ENCODE results near the gene ALDH3B2. TPM values are rescaled to one million over a fixed set of nuclear protein-coding genes. Genes with fewer than 3 reads are reported as not detected.

Gene ALDH3B2
- total RNA-seq, 4 donors from 2014 or later, result not detected

GRCh38 chr11:67648140-67648795 lies 26.2 kb downstream of the ALDH3B2 start:
- no peaks in the 10 kb centered on the region for H3K9me3 ChIP-seq
- H3K4me1 ChIP-seq, result no peaks in the 10 kb centered on the region
- intact Hi-C loops (cut with DNase I; ENCODE audit: low total_unique reads) (loop anchor here (10.0 kb wide), 1 partner anchor 57 kb away; no protein-coding TSS in a partner anchor), in situ Hi-C loops (cut with MboI; ENCODE audit: low sequenced_read_pairs in 4 of 4) (no loop called here)
- no peak for TF ChIP-seq CTCF (IDR thresholded peaks at IDR 0.05 in 4 of 5, conservative IDR thresholded peaks at IDR 0.05 in 1 of 5)
- TF ChIP-seq POLR2A (IDR thresholded peaks at IDR 0.05), result no peak
- H3K36me3 ChIP-seq, result no peaks in the 10 kb centered on the region
- no peak overlapping the region for H3K27ac ChIP-seq
- DNase-seq (no peak), ATAC-seq (no peak)
- H3K4me3 ChIP-seq, result no peak overlapping the region
- peaks cover 0 to 5% (median 2%) of the 10 kb centered on the region in 3 donors for H3K27me3 ChIP-seq

- DNase-seq (no peak), ATAC-seq (no peak)
- Histone ChIP-seq H3K4me1 (no peaks in the 10 kb centered on the region), H3K36me3 (no peaks in the 10 kb centered on the region), H3K27me3 (peaks cover 0 to 5% (median 2%) of the 10 kb centered on the region in 3 donors), H3K9me3 (no peaks in the 10 kb centered on the region), H3K4me3 (no peak overlapping the region), H3K27ac (no peak overlapping the region)
- in situ Hi-C loops (cut with MboI; ENCODE audit: low sequenced_read_pairs in 4 of 4), result no loop called here
- no peak for TF ChIP-seq POLR2A (IDR thresholded peaks at IDR 0.05)
- no peak for TF ChIP-seq CTCF (IDR thresholded peaks at IDR 0.05 in 4 of 5, conservative IDR thresholded peaks at IDR 0.05 in 1 of 5)
- intact Hi-C loops (cut with DNase I; ENCODE audit: low total_unique reads), result loop anchor here (10.0 kb wide), 1 partner anchor 57 kb away; no protein-coding TSS in a partner anchor
Measured at GRCh38 chr11:67647471-67647870, 27.0 kb downstream of the ALDH3B2 start.

- H3K27me3 ChIP-seq, result peaks cover 0 to 2% (median 2%) of the 10 kb centered on the region in 3 donors
- intact Hi-C loops (cut with DNase I; ENCODE audit: low total_unique reads), result loop anchor here (10.0 kb wide), 1 partner anchor 58 kb away; no protein-coding TSS in a partner anchor
- ATAC-seq, result no peak
- TF ChIP-seq POLR2A (IDR thresholded peaks at IDR 0.05) (no peak), CTCF (IDR thresholded peaks at IDR 0.05 in 4 of 5, conservative IDR thresholded peaks at IDR 0.05 in 1 of 5) (no peak)
- DNase-seq, result no peak
- H3K9me3 ChIP-seq, result no peaks in the 10 kb centered on the region
- in situ Hi-C loops (cut with MboI; ENCODE audit: low sequenced_read_pairs in 4 of 4), result no loop called here
- no peaks in the 10 kb centered on the region for H3K4me1 ChIP-seq
- H3K4me3 ChIP-seq, result no peak overlapping the region
- H3K27ac ChIP-seq, result no peak overlapping the region
- no peaks in the 10 kb centered on the region for H3K36me3 ChIP-seq
Measured at GRCh38 chr11:67646535-67647336, 27.7 kb downstream of the ALDH3B2 start.

GRCh38 chr11:67645521-67646461 lies 28.6 kb downstream of the ALDH3B2 start:
- no peak for DNase-seq
- no peak for ATAC-seq
- intact Hi-C loops (cut with DNase I; ENCODE audit: low total_unique reads) (loop anchor here (10.0 kb wide), 1 partner anchor 59 kb away; no protein-coding TSS in a partner anchor), in situ Hi-C loops (cut with MboI; ENCODE audit: low sequenced_read_pairs in 4 of 4) (no loop called here)
- H3K27me3 ChIP-seq, result peaks cover 0 to 2% (median 2%) of the 10 kb centered on the region in 3 donors
- no peak overlapping the region for H3K4me3 ChIP-seq
- H3K27ac ChIP-seq, result no peak overlapping the region
- H3K9me3 ChIP-seq, result no peaks in the 10 kb centered on the region
- no peak for TF ChIP-seq CTCF (IDR thresholded peaks at IDR 0.05 in 4 of 5, conservative IDR thresholded peaks at IDR 0.05 in 1 of 5)
- TF ChIP-seq POLR2A (IDR thresholded peaks at IDR 0.05), result no peak
- H3K36me3 ChIP-seq, result no peaks in the 10 kb centered on the region
- H3K4me1 ChIP-seq, result no peaks in the 10 kb centered on the region

All from gastrocnemius medialis (tissue), 4 donors.